IPS-18c (cell line): ENCODE data around the gene UBFD1.
"Not testable (repeated sequence)": the region's sequence is repeated elsewhere in the genome, so short reads cannot be mapped to it uniquely, and the experiment has no call there.

Experiments used
- H3K4me3 ChIP-seq: 2 replicates; pipeline ENCODE4 v1.7.0; 2013; ENCODE audit warnings: low read depth, mild to moderate bottlenecking, low read length, moderate library complexity; ENCODE audit not compliant: insufficient read depth
- H3K9me3 ChIP-seq: one replicate; pipeline ENCODE4 v1.6.1; 2013; ENCODE audit warnings: mild to moderate bottlenecking, low read length, moderate library complexity; ENCODE audit not compliant: control insufficient read depth, insufficient read depth

Gene UBFD1

GRCh38 chr16:23581764-23582163, 24.2 kb downstream of the UBFD1 start:
- no peak overlapping the region for H3K4me3 ChIP-seq
- no peaks in the 10 kb centered on the region for H3K9me3 ChIP-seq

GRCh38 chr16:23583271-23583670, 25.7 kb downstream of the UBFD1 start:
- H3K4me3 ChIP-seq, H3K9me3 ChIP-seq: not testable (repeated sequence)

- no peak overlapping the region for H3K4me3 ChIP-seq
- no peaks in the 10 kb centered on the region for H3K9me3 ChIP-seq
Measured at GRCh38 chr16:23584186-23585076, 26.9 kb downstream of the UBFD1 start.

- Histone ChIP-seq H3K9me3 (no peaks in the 10 kb centered on the region), H3K4me3 (no peak overlapping the region)
Measured at GRCh38 chr16:23587726-23588125, 30.2 kb downstream of the UBFD1 start.

GRCh38 chr16:23590181-23590580, 32.7 kb downstream of the UBFD1 start:
- no peak overlapping the region for H3K4me3 ChIP-seq
- H3K9me3 ChIP-seq: no peaks in the 10 kb centered on the region

- Histone ChIP-seq H3K9me3 (no peaks in the 10 kb centered on the region), H3K4me3 (no peak overlapping the region)
Measured at GRCh38 chr16:23594186-23594585, 36.7 kb downstream of the UBFD1 start.

GRCh38 chr16:23595246-23595950, 37.9 kb downstream of the UBFD1 start:
- no peaks in the 10 kb centered on the region for H3K9me3 ChIP-seq
- peak overlapping the region; percentile 98 for H3K4me3 ChIP-seq

- H3K4me3 ChIP-seq: peak within 1 kb of the TSS; percentile 98
- H3K9me3 ChIP-seq: no peaks in the 10 kb centered on the region
Measured at GRCh38 chr16:23595951-23596720, 38.6 kb downstream of the UBFD1 start, which contains the start of gene NDUFAB1. Gene NDUFAB1 (minus strand): TSS chr16:23596316. CDS start chr16:23596290, 26 bp downstream.

GRCh38 chr16:23597003-23597756, 39.7 kb downstream of the UBFD1 start:
- Histone ChIP-seq H3K4me3 (no peak overlapping the region), H3K9me3 (no peaks in the 10 kb centered on the region)

GRCh38 chr16:23607726-23608125, 50.2 kb downstream of the UBFD1 start:
- H3K4me3 ChIP-seq: no peak overlapping the region

GRCh38 chr16:23608194-23608593, 50.7 kb downstream of the UBFD1 start:
- Histone ChIP-seq H3K4me3 (no peak overlapping the region), H3K9me3 (no peaks in the 10 kb centered on the region)

More at GRCh38 chr16:23607726-23608125, 50.2 kb downstream of the UBFD1 start:
- no peaks in the 10 kb centered on the region for H3K9me3 ChIP-seq

GRCh38 chr16:23609929-23610328, 52.4 kb downstream of the UBFD1 start:
- Histone ChIP-seq H3K9me3 (no peaks in the 10 kb centered on the region), H3K4me3 (no peak overlapping the region)

- not testable (repeated sequence) for H3K9me3 ChIP-seq
Measured at GRCh38 chr16:23610905-23611304, 53.4 kb downstream of the UBFD1 start.

GRCh38 chr16:23611936-23612335, 54.4 kb downstream of the UBFD1 start:
- no peaks in the 10 kb centered on the region for H3K9me3 ChIP-seq

More at GRCh38 chr16:23610905-23611304, 53.4 kb downstream of the UBFD1 start:
- not testable (repeated sequence) for H3K4me3 ChIP-seq

GRCh38 chr16:23615805-23616204, 58.3 kb downstream of the UBFD1 start:
- no peak overlapping the region for H3K4me3 ChIP-seq
- no peaks in the 10 kb centered on the region for H3K9me3 ChIP-seq

More at GRCh38 chr16:23611936-23612335, 54.4 kb downstream of the UBFD1 start:
- no peak overlapping the region for H3K4me3 ChIP-seq
